NCI-H1105 treated with DMSO at 0.1 percent for 48 hours (cell line): ENCODE results near the gene ZNF710.
A peak's percentile ranks its signal among the peaks of the same experiment; 100 is the strongest.
"Not testable (repeated sequence)": the region's sequence is repeated elsewhere in the genome, so short reads cannot be mapped to it uniquely, and the experiment has no call there.

ENCODE experiments used
- DNase-seq: peaks from one replicate; lab custom pipeline; 2025; lab: John Stamatoyannopoulos, UW

The ZNF710 gene

GRCh38 chr15:90059208-90059985, 58.3 kb downstream of the ZNF710 start:
- DNase-seq: no peak

DNA sequence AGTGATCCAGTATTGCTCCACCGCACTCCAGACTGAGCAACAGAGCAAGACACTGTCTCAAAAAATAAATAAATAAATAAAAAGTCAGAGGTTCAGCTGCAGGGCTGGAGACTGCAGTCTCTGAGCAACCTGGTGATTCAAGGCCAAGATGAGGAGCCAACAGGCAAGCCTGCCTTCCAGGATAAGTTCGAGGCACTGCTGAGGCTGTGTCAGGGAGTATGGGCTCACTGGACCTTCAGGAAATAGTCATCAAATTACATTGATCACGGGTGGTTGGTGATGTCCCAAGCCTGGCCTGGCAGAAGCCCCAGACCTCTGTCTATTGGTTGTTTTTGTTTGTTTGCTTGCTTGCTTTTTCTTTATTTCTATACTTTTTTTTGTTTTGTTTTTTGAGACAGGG, 59.7 kb downstream of the ZNF710 start:
- no peak for DNase-seq

DNA sequence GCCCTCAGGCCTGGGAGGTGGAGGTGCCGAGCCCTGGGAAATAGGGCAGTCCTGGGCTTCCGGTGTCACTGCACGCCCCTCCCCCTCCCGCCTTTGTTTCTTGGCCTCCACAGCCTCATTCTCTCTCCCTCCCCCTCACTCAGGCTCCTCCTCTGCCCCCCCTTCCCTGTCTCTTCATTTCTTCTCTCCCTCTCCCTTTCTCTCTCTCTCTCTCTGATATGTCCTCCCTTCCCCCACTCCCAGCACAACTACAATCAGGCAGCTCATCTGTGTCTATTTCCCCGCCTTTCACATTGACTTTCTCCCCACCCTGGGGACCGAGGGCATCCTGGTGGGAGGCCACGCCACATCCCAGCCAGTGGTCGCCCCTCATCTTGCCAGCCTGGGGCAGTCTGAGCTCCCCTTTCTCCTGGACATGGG, 60.9 kb downstream of the ZNF710 start:
- peak; percentile 79 for DNase-seq

GRCh38 chr15:90062462-90062932, 61.4 kb downstream of the ZNF710 start:
- peak; percentile 85 for DNase-seq

DNA sequence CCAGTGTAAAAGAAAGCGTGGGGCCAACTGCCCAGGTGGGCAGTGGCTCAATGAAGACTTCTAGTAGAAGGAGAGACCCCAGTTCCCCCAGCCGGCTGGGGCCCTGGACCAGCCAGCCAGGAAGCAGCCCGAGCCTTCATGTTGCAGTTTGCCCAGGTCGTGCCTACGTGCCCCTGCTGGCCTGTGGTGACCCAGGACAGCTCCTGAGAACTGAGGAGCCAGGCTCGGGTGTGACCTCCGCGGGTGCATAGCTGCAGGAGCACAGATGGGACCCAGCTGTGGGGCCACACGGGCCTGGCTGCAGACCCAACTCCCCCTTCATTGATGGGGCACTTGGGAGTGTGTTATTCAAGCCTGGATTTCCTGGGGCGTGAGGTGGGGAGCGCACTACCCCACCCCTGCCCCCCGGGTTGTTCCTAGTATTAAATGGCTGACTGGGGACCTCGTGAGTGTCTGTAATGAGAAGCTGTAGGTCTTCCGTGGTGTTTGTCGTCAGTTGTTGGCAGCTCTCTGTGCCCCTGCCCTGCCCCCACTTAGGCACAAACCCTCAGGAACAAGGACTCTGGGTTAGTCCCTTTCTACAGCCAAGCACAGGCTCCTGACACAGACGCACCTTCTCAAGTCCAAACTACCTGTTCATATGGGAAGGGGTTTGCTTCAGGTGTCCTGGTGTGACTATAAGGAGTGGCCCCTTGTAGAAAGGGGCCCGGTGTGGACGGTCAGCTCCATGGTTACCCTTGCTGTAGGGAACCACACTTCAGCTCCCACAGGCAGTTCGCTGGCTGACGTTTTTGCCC, 62.0 kb downstream of the ZNF710 start:
- DNase-seq: no peak

DNA sequence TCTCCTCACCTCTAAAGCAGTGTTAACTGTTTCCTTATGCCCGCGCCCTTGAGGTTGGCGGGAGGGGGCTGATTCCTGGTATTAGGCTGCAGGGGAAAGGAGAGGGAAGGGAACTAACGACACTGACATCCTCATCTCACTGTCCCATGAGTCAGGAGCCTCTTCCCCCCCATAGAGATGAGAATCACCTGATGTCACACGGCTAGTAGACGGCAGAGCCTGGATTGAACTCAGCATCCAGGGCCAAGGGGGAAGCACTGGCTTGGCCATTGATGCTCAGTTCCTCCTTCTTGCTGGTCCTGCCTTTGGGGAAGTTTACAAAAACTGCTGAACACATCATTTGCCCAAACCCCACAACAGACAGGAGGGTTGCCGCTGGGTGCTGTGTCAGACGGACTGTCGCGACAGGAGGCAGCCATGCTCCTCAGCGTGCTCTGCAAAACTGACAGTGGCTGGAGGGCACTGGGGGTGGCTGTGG, 62.7 kb downstream of the ZNF710 start:
- DNase-seq: no peak

GRCh38 chr15:90064911-90065681, 64.0 kb downstream of the ZNF710 start:
- DNase-seq: no peak

- DNase-seq: no peak
Observed at GRCh38 chr15:90065682-90066049, 64.5 kb downstream of the ZNF710 start.

DNA sequence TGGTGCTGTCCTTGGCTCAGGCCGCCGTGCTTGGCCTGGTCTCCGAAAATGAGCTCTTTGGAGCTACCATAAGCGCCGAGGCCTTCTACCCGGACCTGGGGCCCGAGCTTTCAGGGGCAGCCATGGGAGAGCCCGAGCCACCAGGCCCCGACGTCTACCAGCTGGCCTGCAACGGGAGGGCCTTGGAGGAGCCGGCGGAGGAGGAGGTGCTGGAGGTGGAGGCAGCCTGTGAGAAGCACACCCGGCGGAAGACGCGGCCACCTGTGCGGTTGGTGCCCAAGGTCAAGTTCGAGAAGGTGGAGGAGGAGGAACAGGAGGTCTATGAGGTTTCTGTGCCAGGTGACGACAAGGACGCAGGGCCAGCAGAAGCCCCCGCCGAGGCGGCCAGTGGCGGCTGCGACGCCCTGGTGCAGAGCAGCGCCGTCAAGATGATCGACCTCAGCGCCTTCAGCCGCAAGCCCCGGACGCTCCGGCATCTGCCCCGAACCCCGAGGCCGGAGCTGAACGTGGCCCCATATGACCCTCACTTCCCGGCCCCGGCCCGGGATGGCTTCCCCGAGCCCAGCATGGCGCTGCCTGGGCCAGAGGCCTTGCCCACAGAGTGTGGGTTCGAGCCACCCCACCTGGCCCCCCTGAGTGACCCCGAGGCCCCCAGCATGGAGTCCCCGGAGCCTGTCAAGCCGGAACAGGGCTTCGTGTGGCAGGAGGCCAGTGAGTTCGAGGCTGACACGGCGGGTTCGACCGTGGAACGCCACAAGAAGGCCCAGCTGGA, 66.2 kb downstream of the ZNF710 start:
- DNase-seq: no peak

DNA sequence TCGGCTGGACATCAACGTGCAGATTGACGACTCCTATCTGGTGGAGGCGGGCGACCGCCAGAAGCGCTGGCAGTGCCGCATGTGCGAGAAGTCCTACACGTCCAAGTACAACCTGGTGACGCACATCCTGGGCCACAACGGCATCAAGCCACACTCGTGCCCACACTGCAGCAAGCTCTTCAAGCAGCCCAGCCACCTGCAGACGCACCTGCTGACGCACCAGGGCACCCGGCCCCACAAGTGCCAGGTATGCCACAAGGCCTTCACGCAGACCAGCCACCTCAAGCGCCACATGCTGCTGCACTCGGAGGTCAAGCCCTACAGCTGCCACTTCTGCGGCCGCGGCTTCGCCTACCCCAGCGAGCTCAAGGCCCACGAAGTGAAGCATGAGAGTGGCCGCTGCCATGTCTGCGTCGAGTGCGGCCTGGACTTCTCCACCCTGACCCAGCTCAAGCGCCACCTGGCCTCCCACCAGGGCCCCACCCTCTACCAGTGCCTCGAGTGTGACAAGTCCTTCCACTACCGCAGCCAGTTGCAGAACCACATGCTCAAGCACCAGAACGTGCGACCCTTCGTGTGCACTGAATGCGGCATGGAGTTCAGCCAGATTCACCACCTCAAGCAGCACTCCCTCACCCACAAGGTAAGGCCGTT, 67.0 kb downstream of the ZNF710 start:
- DNase-seq: no peak

DNA sequence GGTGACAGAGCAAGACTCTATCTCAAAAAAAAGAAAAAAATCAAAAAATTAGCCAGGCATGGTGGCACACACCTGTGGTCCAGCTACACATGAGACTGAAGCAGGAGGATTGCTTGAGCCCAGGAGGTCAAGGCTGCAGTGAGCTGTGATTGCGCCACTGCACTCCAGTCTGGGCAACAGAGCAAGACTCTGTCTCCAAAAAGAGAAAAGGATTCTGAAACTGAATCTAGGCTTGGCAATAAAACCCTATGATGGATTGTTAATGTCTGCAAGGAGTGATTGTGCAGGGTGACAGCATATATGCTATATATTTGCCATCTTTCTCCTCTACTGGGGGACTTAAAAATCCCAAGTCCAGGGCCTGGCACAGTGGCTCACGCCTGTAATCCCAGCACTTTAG, 69.5 kb downstream of the ZNF710 start:
- not testable (repeated sequence) for DNase-seq

DNA sequence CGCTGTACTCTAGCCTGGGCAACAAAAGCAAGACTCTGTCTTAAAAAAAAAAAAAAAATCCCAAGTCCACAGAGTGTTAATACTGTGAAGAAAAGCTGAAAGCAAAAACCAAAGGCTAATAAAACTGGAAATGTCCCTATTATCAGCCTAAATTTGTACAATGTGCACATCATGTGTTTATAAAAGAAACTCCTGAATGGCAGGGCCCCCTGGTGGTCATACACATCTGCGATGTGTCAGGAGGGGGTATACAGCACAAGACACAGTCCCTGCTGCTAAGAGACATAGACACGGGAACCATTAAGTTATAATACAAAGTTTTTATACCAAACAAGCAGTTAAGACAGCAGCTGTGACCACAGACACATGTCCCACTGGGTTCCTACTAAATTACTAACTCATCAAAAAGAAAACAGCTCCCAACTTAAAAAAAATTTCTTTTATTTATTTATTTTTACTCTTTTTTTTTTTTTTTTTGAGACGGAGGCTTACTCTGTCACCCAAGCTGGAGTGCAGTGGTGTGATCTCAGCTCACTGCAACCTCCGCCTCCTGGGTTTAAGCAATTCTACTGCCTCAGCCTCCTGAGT, 70.2 kb downstream of the ZNF710 start:
- peak; percentile 45 for DNase-seq

DNA sequence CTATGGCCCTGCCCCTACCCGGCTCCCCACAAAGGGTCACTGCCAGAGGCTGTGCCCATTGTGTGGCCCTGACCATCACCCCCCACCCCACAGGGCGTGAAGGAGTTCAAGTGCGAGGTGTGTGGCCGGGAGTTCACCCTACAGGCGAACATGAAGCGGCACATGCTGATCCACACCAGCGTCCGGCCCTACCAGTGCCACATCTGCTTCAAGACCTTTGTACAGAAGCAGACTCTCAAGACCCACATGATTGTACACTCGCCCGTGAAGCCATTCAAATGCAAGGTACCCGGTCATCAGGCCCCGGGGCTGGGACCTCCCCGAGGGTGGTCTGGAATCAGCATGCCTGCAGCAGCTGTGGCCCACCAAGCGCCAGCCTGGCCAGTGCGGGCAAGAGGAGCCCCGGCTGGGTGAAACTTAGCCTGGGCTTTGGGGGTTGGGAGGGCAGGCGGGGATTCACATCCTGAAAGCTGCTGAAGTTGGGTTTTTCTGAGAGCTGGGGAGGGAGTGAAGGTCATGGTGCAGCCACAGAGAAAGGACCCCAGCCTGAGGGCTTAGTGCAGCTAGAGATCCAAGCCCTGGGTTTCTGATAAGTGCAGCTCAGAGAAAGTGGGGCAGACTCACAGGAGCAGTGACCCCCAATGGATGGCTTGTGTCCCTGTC, 72.0 kb downstream of the ZNF710 start:
- no peak for DNase-seq

- DNase-seq: no peak
Observed at GRCh38 chr15:90074023-90074422, 72.9 kb downstream of the ZNF710 start.

DNA sequence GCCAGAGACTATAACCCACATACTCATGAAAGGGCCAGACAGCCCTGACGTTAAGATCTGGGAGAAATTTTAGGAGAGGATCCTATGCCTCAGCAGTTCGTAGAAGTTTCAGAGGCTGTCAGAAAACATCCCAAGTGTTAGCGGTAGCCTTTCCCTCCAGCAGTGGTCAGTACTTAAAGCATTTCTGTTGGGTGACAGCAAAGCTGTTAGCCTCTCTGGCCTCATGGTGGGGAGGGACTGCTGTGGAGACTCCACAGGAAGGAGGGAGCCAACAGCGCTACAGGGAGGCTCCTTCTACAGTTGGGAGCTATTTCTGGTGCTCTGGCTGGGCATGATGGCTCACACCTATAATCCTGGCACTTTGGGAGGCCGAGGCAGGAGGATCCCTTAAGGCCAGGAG, 73.8 kb downstream of the ZNF710 start:
- DNase-seq: no peak

DNA sequence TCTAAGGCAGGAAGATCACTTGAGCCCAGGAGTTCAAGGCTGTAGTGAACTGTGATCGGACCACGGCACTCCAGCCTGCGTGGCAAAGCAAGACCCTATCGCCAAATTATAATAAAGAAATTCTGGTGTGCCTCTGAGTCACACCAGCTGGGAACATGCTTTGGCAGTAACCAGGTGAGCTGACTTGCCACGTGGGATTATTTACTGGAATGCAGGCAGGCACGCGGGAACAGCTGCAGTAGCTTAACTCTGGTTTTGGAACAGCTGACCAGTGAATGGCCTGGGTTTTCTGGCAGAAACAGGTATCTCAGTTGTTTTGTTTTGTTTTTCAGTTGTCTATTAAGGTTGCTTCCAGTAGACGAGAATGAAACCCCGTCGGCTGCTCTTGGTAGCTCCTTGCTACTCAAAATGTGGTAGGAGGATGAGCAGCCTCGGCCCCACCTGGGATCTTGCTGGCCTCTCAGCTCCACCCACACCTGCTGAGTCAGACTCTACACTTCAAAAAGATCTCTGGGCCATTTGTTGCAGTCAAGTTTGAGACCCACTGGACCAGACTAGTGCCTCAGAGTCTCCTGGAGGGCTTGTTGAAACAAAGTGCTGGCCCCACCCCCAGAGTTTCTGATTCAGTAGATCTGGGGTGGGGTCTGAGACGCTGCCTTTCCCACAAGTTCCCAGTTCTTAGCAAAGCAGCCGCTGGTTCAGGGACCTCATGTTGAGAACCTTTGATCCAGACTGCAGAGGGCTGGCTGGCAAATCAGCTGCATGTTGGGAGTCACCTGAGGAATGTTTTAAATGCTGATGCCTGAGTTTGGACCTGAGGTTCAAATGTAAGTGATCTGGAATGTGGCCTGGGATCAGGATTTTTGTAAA, 74.5 kb downstream of the ZNF710 start:
- no peak for DNase-seq

GRCh38 chr15:90076716-90077115, 75.6 kb downstream of the ZNF710 start:
- no peak for DNase-seq

GRCh38 chr15:90078965-90079364, 77.8 kb downstream of the ZNF710 start:
- no peak for DNase-seq
